Measurements from ENCODE around the gene GPR132. TPM values are rescaled to one million over a fixed set of nuclear protein-coding genes. Genes with fewer than 3 reads are reported as not detected.

The GPR132 gene
- total RNA-seq, 1 donor from 2014 or later, result 9.1 TPM

GRCh38 chr14:105010891-105011291, 54.3 kb downstream of the GPR132 start:
- intact Hi-C loops (cut with DNase I), result no loop called here
- peaks cover 29% of the 10 kb centered on the region for H3K4me1 ChIP-seq
- TF ChIP-seq POLR2AphosphoS5 (IDR thresholded peaks at IDR 0.05; ENCODE audit: insufficient read depth in 1 of 2, low read depth in 1 of 2) (no peak), POLR2A (IDR thresholded peaks at IDR 0.05) (no peak), CTCF (IDR thresholded peaks at IDR 0.05) (no peak)
- no peak overlapping the region for H3K4me3 ChIP-seq
- no peak overlapping the region for H3K27ac ChIP-seq
- no peaks in the 10 kb centered on the region for H3K9me3 ChIP-seq
- DNase-seq (ENCODE audit: extremely low spot score in 2 of 2), result no peak
- H3K36me3 ChIP-seq, result peaks cover 0 to 23% of the 10 kb centered on the region in 2 donors
- H3K27me3 ChIP-seq, result no peaks in the 10 kb centered on the region

GRCh38 chr14:105010106-105010505, 55.1 kb downstream of the GPR132 start:
- intact Hi-C loops (cut with DNase I), result no loop called here
- Histone ChIP-seq H3K4me1 (peaks cover 23% of the 10 kb centered on the region), H3K9me3 (no peaks in the 10 kb centered on the region), H3K27me3 (no peaks in the 10 kb centered on the region), H3K4me3 (no peak overlapping the region), H3K36me3 (peaks cover 0 to 23% of the 10 kb centered on the region in 2 donors), H3K27ac (no peak overlapping the region)
- DNase-seq (ENCODE audit: extremely low spot score in 2 of 2), result no peak
- no peak for TF ChIP-seq POLR2AphosphoS5 (IDR thresholded peaks at IDR 0.05; ENCODE audit: insufficient read depth in 1 of 2, low read depth in 1 of 2)
- TF ChIP-seq POLR2A (IDR thresholded peaks at IDR 0.05), result no peak
- TF ChIP-seq CTCF (IDR thresholded peaks at IDR 0.05), result no peak

DNA sequence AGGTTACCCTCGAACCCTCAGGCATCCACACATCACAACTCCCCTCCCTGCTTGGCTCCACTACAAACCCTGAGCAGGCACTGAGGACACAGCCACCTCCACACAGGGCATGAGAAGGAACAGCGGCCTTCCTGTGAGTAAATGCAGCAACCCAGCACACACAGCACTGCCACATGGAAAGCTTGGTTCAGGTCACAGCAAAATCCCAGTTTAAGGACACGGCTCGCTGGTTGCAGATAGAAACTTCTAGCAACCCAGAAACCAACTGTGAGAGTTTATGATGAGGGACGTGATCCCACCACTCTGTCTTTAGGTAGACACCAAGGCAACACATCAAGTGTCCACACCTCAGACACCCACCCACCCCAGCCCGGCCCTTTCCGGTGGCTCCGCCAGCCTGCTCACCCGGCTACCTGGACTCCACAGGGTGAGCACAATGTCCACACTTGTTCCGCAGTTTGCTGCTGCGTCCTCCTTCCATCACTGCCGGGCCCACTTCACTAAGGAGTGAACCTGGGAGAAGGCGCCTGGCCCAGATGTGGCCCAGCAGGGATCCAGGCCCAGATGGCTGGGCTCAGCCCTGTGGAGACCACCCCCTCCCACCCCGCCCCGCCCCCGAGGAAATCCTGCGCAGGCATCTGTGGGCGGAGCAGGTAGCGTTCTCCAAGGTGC, 57.5 kb downstream of the GPR132 start:
- H3K4me3 ChIP-seq, result no peak overlapping the region
- TF ChIP-seq POLR2AphosphoS5 (IDR thresholded peaks at IDR 0.05; ENCODE audit: insufficient read depth in 1 of 2, low read depth in 1 of 2) (no peak), CTCF (IDR thresholded peaks at IDR 0.05) (no peak), POLR2A (IDR thresholded peaks at IDR 0.05) (no peak)
- H3K27ac ChIP-seq, result no peak overlapping the region
- H3K9me3 ChIP-seq, result no peaks in the 10 kb centered on the region
- H3K36me3 ChIP-seq, result peaks cover 0 to 23% of the 10 kb centered on the region in 2 donors
- H3K27me3 ChIP-seq, result no peaks in the 10 kb centered on the region
- peaks cover 6% of the 10 kb centered on the region for H3K4me1 ChIP-seq
- intact Hi-C loops (cut with DNase I), result no loop called here
- no peak for DNase-seq (ENCODE audit: extremely low spot score in 2 of 2)

DNA sequence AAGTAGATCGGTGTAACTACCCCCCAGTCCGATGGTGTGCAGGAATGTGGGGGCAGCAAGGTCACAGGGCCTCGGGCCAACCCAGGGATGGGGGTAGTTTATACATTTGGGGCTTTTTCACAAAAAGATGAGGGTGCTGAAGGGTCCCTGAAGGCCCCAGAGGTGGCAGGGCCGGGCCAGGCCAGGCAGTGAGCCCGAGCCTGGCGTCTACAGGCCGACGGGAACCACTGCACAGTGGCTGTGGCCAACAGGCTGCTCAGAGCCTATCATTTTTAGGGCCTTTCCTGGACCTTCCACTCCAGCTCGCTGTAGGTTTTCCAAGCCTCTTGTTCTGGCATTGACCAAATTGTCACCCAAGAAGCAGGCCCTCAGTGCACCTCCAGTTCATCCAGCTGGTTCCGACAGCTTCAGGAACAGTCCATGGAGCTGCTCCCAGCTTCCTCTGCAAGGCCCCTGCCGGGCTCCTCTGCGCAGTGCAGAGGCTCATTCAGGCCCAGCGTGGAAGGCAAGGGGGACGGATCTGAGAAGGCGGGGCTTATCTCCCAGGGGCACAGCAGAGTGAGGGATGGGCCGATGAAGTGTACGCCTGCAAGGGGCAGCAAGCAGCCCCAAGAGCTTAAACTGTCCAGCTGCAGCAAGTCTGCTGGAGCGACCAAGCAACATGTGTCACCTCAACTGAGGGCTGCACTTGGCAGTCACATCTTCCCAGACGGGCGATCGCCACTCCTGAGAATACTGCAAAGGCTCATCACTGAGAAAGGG, 58.2 kb downstream of the GPR132 start:
- peaks cover 0 to 23% of the 10 kb centered on the region in 2 donors for H3K36me3 ChIP-seq
- DNase-seq (ENCODE audit: extremely low spot score in 2 of 2), result no peak
- intact Hi-C loops (cut with DNase I), result no loop called here

More for the DNA sequence above, 58.2 kb downstream of the GPR132 start:
- H3K4me1 ChIP-seq, result no peaks in the 10 kb centered on the region
- TF ChIP-seq POLR2A (IDR thresholded peaks at IDR 0.05), result no peak
- TF ChIP-seq POLR2AphosphoS5 (IDR thresholded peaks at IDR 0.05; ENCODE audit: insufficient read depth in 1 of 2, low read depth in 1 of 2), result no peak
- TF ChIP-seq CTCF (IDR thresholded peaks at IDR 0.05), result no peak
- no peaks in the 10 kb centered on the region for H3K27me3 ChIP-seq
- H3K4me3 ChIP-seq, result no peak overlapping the region
- H3K9me3 ChIP-seq, result no peaks in the 10 kb centered on the region
- no peak overlapping the region for H3K27ac ChIP-seq

Measured in vagina (tissue), 2 donors.